ENCODE data around the gene ADRA2C.

ADRA2C gene

GRCh38 chr4:3766036-3766784, at the start of gene ADRA2C:
ADRA2C (plus strand) TSS chr4:3766385; CDS start chr4:3766607, 222 bp downstream.
- no peak for DNase-seq

- no peak for DNase-seq
Measured at GRCh38 chr4:3716631-3717235, 49.5 kb upstream of the ADRA2C start.

- no peak for DNase-seq
Measured at GRCh38 chr4:3717241-3717640, 48.9 kb upstream of the ADRA2C start.

- DNase-seq = no peak
Measured at GRCh38 chr4:3718462-3718861, 47.7 kb upstream of the ADRA2C start.

GRCh38 chr4:3719191-3719590, 47.0 kb upstream of the ADRA2C start:
- no peak for DNase-seq

- no peak for DNase-seq
Measured at GRCh38 chr4:3719836-3720235, 46.3 kb upstream of the ADRA2C start.

GRCh38 chr4:3720466-3720865, 45.7 kb upstream of the ADRA2C start:
- no peak for DNase-seq

- no peak for DNase-seq
Measured at GRCh38 chr4:3721186-3721585, 45.0 kb upstream of the ADRA2C start.

DNA sequence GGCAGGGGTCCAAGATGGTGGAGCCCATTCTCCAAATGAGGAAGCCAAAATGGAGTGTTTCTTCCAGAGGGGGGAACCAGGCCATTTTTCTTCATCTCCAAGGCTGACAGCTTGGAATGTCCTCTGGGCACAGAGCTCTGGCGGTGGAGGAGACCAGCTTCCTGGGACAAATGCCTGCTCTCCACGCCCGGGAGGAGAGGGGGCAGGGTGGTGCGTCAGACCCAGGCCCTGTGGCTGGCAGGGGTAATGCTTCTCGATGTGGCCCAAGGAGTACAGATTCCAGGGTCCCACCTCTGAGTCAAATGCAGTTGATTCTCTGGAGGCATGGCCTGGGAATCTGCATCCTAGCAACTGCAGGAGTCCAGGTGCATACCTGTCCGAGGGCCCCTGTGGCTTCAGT, 44.6 kb upstream of the ADRA2C start:
- DNase-seq = no peak

DNA sequence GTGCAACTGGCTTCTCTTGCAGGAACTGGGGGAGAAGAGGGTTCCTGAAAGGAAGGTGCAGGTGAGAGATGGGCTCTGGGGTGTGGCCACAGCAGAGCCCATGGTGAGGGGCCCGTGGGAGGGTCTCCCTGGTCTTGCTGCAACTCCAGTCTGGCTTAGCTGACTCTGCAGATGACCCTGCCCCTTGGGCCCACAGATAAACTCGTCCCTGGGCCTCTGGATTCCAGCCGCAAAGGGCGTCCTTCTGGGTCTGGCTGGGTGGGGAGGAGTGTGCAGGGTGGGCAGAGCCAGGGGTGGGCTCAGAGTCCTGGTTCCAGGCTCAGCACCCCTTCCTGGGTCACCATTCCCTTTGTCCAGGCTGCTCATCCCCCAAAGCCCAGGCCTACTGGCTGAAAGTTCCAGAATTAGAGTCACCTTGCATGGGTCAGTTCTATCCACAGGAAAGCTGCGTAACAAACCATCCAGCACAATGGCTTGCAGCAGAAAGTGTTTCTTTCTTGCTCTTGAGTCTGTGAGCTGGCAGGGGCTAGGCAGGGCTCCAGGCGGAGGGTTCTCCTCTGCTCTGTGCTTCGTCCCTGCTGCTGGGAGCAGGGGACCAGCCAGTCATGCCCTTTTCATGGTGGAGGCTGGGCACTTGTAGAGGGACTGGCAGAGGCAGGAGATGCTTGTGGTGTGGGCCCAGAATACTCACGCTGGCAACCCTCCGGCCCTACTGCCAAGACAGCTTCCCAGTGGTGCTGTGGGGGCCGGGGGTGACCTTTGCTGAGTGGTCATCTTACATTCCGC, 43.5 kb upstream of the ADRA2C start:
- DNase-seq = no peak

DNA sequence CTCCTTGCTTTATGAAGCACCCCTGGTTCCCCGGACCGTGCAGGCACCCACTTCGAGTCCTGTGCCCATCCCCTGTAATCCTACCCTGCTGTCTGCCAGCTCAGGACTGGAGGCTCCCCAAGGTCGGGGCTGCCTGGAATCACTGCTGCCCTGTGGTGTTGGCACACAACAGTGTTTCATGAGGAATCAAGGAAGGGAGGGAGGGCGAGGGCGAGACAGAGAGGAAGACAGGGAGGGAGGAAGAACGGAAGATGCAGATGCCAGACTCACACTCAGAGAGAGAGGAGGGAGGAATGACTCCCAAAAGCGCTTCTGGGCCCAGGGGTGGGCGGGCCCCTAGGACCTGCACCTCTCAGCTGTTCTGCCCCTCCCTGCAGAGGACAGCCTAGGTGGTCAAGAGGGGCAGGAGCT, 42.9 kb upstream of the ADRA2C start:
- no peak for DNase-seq

- peak; percentile 14 for DNase-seq
Measured at GRCh38 chr4:3724319-3725231, 41.6 kb upstream of the ADRA2C start.

DNA sequence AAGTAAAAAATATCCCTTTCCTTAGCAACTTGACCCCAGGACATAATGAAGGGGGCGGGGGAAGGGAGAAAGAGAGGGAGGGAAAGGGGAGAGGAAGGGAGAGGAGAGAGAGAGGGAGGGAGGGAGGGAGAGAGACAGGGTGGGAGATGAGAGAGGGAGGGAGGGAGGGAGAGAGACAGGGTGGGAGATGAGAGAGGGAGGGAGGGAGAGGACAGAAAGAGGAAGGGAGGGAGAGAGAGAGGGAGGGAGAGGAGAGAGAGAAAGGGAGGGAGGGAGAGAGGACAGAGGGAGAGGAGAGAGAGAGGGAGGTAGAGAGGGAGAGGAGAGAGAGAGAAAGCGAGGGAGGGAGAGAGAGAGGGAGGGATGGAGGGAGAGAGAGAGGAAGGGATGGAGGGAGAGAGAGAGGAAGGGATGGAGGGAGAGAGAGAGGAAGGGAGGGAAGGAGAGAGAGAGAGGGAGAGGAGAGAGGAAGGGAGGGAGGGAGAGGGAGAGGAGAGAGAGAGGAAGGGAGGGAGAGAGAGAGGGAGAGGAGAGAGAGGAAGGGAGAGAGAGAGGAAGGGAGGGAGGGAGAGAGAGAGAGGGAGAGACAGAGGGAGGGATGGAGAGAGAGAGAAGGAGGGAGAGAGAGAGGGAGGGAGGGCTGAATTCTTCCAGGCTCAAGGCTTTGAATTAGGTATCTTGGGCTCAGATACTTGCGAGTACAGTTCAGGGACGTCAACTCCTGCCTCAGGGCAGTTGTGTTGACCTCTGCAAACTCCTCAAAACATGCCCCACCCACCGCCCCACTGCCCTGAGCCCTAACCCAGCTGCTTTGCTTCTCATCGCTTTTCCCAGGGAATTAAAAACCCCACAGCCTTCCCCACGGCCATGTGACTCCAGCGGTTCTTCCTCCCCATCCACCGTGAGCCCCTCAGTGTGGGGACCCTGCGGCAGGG, 40.0 kb upstream of the ADRA2C start:
- DNase-seq = no peak

GRCh38 chr4:3727847-3728469, 38.2 kb upstream of the ADRA2C start:
- DNase-seq = no peak

- no peak for DNase-seq
Measured at GRCh38 chr4:3729188-3729881, 36.9 kb upstream of the ADRA2C start.

DNA sequence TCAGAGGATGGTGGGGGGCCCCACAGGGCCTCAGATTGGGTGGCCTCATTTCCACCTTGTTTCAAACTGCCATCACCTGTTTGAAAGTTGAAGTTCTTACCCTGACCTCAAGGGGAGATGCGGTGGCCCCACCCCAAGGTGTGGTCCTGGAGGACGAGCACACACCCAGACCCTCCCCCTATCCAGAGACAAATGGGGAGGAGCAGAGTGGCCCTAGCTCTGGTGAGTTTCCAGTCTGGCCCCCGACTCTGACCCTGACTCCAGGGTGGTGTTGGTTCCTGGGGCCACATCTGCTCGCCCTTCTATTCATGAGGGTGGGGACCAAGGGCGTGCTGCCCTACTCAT, 36.3 kb upstream of the ADRA2C start:
- no peak for DNase-seq

GRCh38 chr4:3730422-3731190, 35.6 kb upstream of the ADRA2C start:
- no peak for DNase-seq

GRCh38 chr4:3732076-3733028, 33.8 kb upstream of the ADRA2C start:
- DNase-seq = no peak

DNA sequence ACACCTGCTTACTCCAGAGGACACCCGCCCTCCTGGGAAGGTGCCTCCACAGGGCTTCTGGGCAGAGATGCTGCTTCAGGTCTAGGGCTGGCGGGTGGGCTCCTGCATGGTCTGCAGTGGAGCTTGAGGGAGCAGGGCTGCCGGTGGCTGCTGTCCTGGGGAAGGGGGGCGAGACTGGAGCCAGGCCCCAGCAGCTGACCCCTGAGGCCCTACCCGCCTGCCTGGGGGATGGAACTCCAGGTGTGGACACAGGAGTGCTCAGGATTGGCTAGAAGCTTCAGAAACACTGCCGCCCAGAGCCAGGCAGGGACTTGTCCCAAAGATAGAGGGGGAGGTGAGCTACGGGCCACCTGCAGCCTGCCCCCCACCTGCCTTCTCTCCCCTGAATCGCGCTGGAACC, 33.0 kb upstream of the ADRA2C start:
- no peak for DNase-seq

Measured in DMS79 (cell line).